Uterus (tissue), 4 donors: ENCODE data around the gene MKLN1. TPM values are rescaled to one million over a fixed set of nuclear protein-coding genes. Genes with fewer than 3 reads are reported as not detected.

Source experiments
- DNase-seq, 2 donors: peaks; one replicate each; pipeline ENCODE4 v3.0.0-alpha.2; 2019 to 2020
- H3K27ac ChIP-seq, 2 donors: fragments of 200-600 bp; sonication (generic); 1 replicate in 1 of 2; 2 replicates in 1 of 2; pipeline ENCODE4 v1.5.1; 2016 to 2018
- H3K27me3 ChIP-seq, 2 donors: fragments of 200-600 bp; sonication (generic); one replicate each; pipeline ENCODE4 v1.5.1; 2018 to 2019; ENCODE audit warnings: control low read depth in 1 of 2
- H3K36me3 ChIP-seq, 2 donors: fragments of 200-600 bp; sonication (generic); one replicate each; pipeline ENCODE4 v1.5.1; 2019; ENCODE audit warnings: control low read depth in 1 of 2
- H3K4me1 ChIP-seq, 2 donors: fragments of 200-600 bp; sonication (generic); one replicate each; pipeline ENCODE4 v1.5.1; 2018 to 2019; ENCODE audit warnings: control low read depth in 1 of 2
- H3K4me3 ChIP-seq, 2 donors: fragments of 200-600 bp; sonication (generic); 1 replicate in 1 of 2; 2 replicates in 1 of 2; pipeline ENCODE4 v1.5.1; 2018 to 2019; ENCODE audit warnings: mild to moderate bottlenecking in 1 of 2
- H3K9me3 ChIP-seq, 2 donors: fragments of 200-600 bp; sonication (generic); one replicate each; pipeline ENCODE4 v1.5.1; 2019; ENCODE audit warnings: control low read depth in 1 of 2
- CTCF ChIP-seq, 4 experiments: fragments of 200-600 bp in 2 of 4; fragments of 450-650 bp in 2 of 4; sonication (generic) in 2 of 4; IDR thresholded peaks; one replicate each; pipeline ENCODE4 v1.5.1; 2016 to 2019; ENCODE audit warnings: antibody characterized with exemption in 4 of 4, mild to moderate bottlenecking in 2 of 4, moderate library complexity in 1 of 4
- POLR2A ChIP-seq, 2 donors: fragments of 450-650 bp; IDR thresholded peaks; one replicate each; pipeline ENCODE4 v1.6.1; 2016; ENCODE audit warnings: antibody characterized with exemption in 2 of 2, mild to moderate bottlenecking in 1 of 2, moderate library complexity in 1 of 2
- intact Hi-C: fragments of 100-400 bp; cut with DNase I; formaldehyde crosslinking; loops from one replicate; pipeline ENCODE4 v1.15.1; 2023; ENCODE audit warnings: low total_unique reads
- total RNA-seq, 4 donors: library from RNA; depleted of rRNA in 3 of 4; stranded (reverse); fragments of >200 nt in 3 of 4; gene quantifications; one replicate each; pipeline versions ENCODE4 v1.1.0 to v1.2.4, GENCODE V29; 2014 to 2023
- donor health status: DM: yes; HTN: yes; CAD: no.

The MKLN1 gene
- 100 to 1,000 TPM in 3 of 4 donors, 10 to 100 TPM in 1; 52.9 to 311 (median 128) TPM for total RNA-seq

- peak; percentile 90 to 91 for DNase-seq
- Histone ChIP-seq H3K4me1 (no peaks in the 10 kb centered on the region), H3K9me3 (no peaks in the 10 kb centered on the region), H3K4me3 (peak within 1 kb of the TSS; percentile 79 to 89), H3K27me3 (no peaks in the 10 kb centered on the region), H3K27ac (peak within 1 kb of the TSS; percentile 96), H3K36me3 (no peaks in the 10 kb centered on the region)
- intact Hi-C loops, result no loop called here
- TF ChIP-seq POLR2A (IDR thresholded peaks at IDR 0.05), result peak; percentile 85 to 88
- TF ChIP-seq CTCF (IDR thresholded peaks at IDR 0.05), result peak in 1 of 4 experiments; percentile 2
Observed at GRCh38 chr7:131327626-131328376, at the start of gene MKLN1. TSS of gene MKLN1 (plus strand) at chr7:131327876. CDS start at chr7:131327900, 24 bp downstream.

GRCh38 chr7:131279044-131279443 lies 48.6 kb upstream of the MKLN1 start:
- H3K27me3 ChIP-seq, result no peaks in the 10 kb centered on the region
- no peaks in the 10 kb centered on the region for H3K4me1 ChIP-seq
- H3K9me3 ChIP-seq, result no peaks in the 10 kb centered on the region

GRCh38 chr7:131281266-131282048 lies 46.2 kb upstream of the MKLN1 start:
- H3K36me3 ChIP-seq, result no peaks in the 10 kb centered on the region
- H3K4me3 ChIP-seq, result no peak overlapping the region
- no peaks in the 10 kb centered on the region for H3K4me1 ChIP-seq
- TF ChIP-seq POLR2A (IDR thresholded peaks at IDR 0.05), result no peak
- no peak for TF ChIP-seq CTCF (IDR thresholded peaks at IDR 0.05)
- no peaks in the 10 kb centered on the region for H3K9me3 ChIP-seq
- intact Hi-C loops, result no loop called here
- H3K27ac ChIP-seq, result no peak overlapping the region
- no peak for DNase-seq
- H3K27me3 ChIP-seq, result no peaks in the 10 kb centered on the region

More at GRCh38 chr7:131279044-131279443, 48.6 kb upstream of the MKLN1 start:
- TF ChIP-seq CTCF (IDR thresholded peaks at IDR 0.05) (no peak), POLR2A (IDR thresholded peaks at IDR 0.05) (no peak)
- no peak overlapping the region for H3K27ac ChIP-seq
- intact Hi-C loops, result no loop called here
- H3K4me3 ChIP-seq, result no peak overlapping the region
- no peak for DNase-seq
- no peaks in the 10 kb centered on the region for H3K36me3 ChIP-seq

GRCh38 chr7:131284702-131285419 lies 42.8 kb upstream of the MKLN1 start:
- Histone ChIP-seq H3K4me1 (no peaks in the 10 kb centered on the region), H3K27me3 (no peaks in the 10 kb centered on the region), H3K27ac (peak overlapping the region; percentile 48 to 81), H3K4me3 (no peak overlapping the region), H3K36me3 (no peaks in the 10 kb centered on the region), H3K9me3 (no peaks in the 10 kb centered on the region)
- intact Hi-C loops, result no loop called here
- TF ChIP-seq POLR2A (IDR thresholded peaks at IDR 0.05), result no peak
- TF ChIP-seq CTCF (IDR thresholded peaks at IDR 0.05), result no peak
- DNase-seq, result peak; percentile 30 to 54
